ENCODE measurements around the gene PEAK1.
A peak's percentile ranks its signal among the peaks of the same experiment; 100 is the strongest.

Gene PEAK1

GRCh38 chr15:77426377-77426776 lies 6.5 kb upstream of the PEAK1 start:
- Histone ChIP-seq H3K4me3 (replicated peaks; ENCODE audit: insufficient read depth, low read length) (no peak overlapping the region), H3K27me3 (ENCODE audit: insufficient read depth, poor library complexity, severe bottlenecking) (no peaks in the 10 kb centered on the region), H3K27ac (replicated peaks) (no peak overlapping the region)
- TF ChIP-seq CTCF (IDR thresholded peaks at IDR 0.05; ENCODE audit: insufficient read depth, low read length) (no peak), GABPA (IDR thresholded peaks at IDR 0.05; ENCODE audit: low read depth) (no peak)
- no peak for DNase-seq (ENCODE audit: low read depth in 1 of 2, low spot score in 1 of 2)

- no peaks in the 10 kb centered on the region for H3K27me3 ChIP-seq (ENCODE audit: insufficient read depth, poor library complexity, severe bottlenecking)
- H3K27ac ChIP-seq (replicated peaks) = no peak overlapping the region
- no peak for TF ChIP-seq REST (IDR thresholded peaks at IDR 0.05; ENCODE audit: insufficient replicate concordance, low read depth)
- no peak for TF ChIP-seq GABPA (IDR thresholded peaks at IDR 0.05; ENCODE audit: low read depth)
- no peak for TF ChIP-seq POLR2AphosphoS5 (IDR thresholded peaks at IDR 0.05; ENCODE audit: low read depth)
- no peak for TF ChIP-seq CTCF (IDR thresholded peaks at IDR 0.05; ENCODE audit: insufficient read depth, low read length)
- no peak for TF ChIP-seq SPI1 (IDR thresholded peaks at IDR 0.05; ENCODE audit: borderline replicate concordance, low read depth)
- no peak overlapping the region for H3K4me3 ChIP-seq (replicated peaks; ENCODE audit: insufficient read depth, low read length)
- no peak for DNase-seq (ENCODE audit: low read depth in 1 of 2, low spot score in 1 of 2)
Observed at GRCh38 chr15:77425104-77425503, 5.2 kb upstream of the PEAK1 start.

- DNase-seq (ENCODE audit: low read depth in 1 of 2, low spot score in 1 of 2) = peak in 1 of 2 experiments; percentile 20
- Histone ChIP-seq H3K27ac (replicated peaks) (peak overlapping the region; percentile 95), H3K4me3 (replicated peaks; ENCODE audit: insufficient read depth, low read length) (peak overlapping the region; percentile 94), H3K27me3 (ENCODE audit: insufficient read depth, poor library complexity, severe bottlenecking) (no peaks in the 10 kb centered on the region)
- TF ChIP-seq CTCF (IDR thresholded peaks at IDR 0.05; ENCODE audit: insufficient read depth, low read length) = no peak
- no peak for TF ChIP-seq POLR2AphosphoS5 (IDR thresholded peaks at IDR 0.05; ENCODE audit: low read depth)
- TF ChIP-seq GABPA (IDR thresholded peaks at IDR 0.05; ENCODE audit: low read depth) = no peak
- no peak for TF ChIP-seq REST (IDR thresholded peaks at IDR 0.05; ENCODE audit: insufficient replicate concordance, low read depth)
- TF ChIP-seq SPI1 (IDR thresholded peaks at IDR 0.05; ENCODE audit: borderline replicate concordance, low read depth) = no peak
Observed at GRCh38 chr15:77421370-77421700, 1.4 kb upstream of the PEAK1 start.

GRCh38 chr15:77420610-77421369 lies 886 bp upstream of the PEAK1 start, which contains the start of gene HMG20A:
Gene HMG20A (plus strand): TSS chr15:77420888. CDS start chr15:77458408, 37,520 bp downstream.
- TF ChIP-seq SPI1 (IDR thresholded peaks at IDR 0.05; ENCODE audit: borderline replicate concordance, low read depth) (no peak), POLR2AphosphoS5 (IDR thresholded peaks at IDR 0.05; ENCODE audit: low read depth) (peak; percentile 66; the same call in 1 of the 2 replicates), CTCF (IDR thresholded peaks at IDR 0.05; ENCODE audit: insufficient read depth, low read length) (no peak), GABPA (IDR thresholded peaks at IDR 0.05; ENCODE audit: low read depth) (peak; percentile 72; the same call in 1 of the 2 replicates), REST (IDR thresholded peaks at IDR 0.05; ENCODE audit: insufficient replicate concordance, low read depth) (peak; percentile 30)
- no peaks in the 10 kb centered on the region for H3K27me3 ChIP-seq (ENCODE audit: insufficient read depth, poor library complexity, severe bottlenecking)
- H3K4me3 ChIP-seq (replicated peaks; ENCODE audit: insufficient read depth, low read length) = peak within 1 kb of the TSS; percentile 94
- peak within 1 kb of the TSS; percentile 95 for H3K27ac ChIP-seq (replicated peaks)
- DNase-seq (ENCODE audit: low read depth in 1 of 2, low spot score in 1 of 2) = peak; percentile 64 to 73
